ENCODE results near the gene C16orf74.

The C16orf74 gene

DNA sequence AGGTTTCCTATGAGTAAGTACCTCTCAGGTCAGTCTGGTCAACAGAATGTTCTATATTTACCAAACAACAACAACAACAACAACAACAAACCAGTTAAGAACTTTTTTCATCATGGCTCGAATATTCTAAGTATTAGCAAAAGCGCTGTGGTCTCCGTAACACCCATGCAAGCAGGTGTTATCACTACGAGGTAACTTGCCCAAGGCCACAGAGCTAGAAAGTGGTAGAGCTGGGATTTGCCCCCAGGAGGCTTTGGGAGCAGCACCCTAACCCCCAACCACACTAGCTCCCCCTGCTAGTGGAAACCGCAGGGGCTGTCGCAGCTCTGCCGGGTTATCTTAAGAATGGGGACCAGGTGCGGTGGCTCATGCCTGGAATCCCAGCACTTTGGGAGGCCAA, 23.9 kb upstream of the C16orf74 start:
- DNase-seq (ENCODE audit: low read depth in 2 of 2), result no peak

DNA sequence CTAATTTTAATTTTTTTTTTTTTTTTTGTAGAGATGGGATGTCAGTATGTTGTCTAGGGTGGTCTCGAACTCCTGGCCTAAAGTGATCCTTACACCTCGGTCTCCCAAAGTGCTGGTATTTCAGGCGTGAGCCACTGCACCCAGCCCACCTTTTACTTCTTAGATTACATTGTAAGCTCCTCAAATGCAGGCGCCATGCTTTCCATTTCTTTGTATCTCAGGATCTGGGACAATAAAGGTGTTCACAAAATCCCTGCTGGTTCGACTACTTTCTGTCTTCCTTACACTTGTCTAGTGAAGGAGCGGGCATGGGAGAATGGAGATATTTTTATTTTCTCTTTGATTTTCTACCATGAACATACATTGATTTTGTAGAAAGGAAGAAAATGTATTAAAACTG, 23.2 kb upstream of the C16orf74 start:
- no peak for DNase-seq (ENCODE audit: low read depth in 2 of 2)

DNA sequence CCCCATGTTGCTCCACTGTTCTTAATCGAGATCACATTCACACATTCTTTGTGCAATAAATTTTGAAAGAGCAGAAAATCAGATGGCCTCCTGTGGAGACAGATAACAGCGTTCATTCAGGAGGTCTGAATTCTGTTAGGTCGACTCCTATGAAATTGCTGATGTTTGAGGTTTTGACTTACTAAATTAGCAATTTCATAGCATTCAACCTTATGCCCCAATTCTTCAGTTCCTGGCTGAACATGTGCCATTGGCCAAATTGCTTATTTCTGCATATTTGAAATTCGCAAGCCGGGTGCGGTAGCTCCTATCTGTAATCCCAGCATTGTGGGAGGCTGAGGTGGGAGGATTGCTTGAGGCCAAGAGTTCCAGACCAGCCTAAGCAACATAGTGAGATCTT, 22.1 kb upstream of the C16orf74 start:
- no peak for DNase-seq (ENCODE audit: low read depth in 2 of 2)

DNA sequence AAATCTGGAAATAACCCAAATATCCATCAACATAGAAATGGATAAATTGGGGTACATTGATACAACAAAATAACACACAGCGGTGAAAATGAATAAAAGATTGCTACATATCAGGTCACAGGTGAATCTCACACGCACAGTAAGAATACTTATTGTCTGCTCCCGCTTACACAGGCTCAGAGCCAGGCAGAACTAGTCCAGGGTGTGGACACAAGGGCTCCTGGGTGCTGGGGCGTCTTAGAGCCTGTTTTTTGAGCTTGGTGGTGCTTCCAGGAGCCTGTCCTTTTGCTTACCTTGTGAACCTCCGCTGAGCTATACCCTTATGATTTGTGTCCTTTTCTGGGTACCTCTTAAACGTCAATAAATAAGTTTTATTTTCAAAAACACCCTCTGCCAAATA, 19.8 kb upstream of the C16orf74 start:
- no peak for DNase-seq (ENCODE audit: low read depth in 2 of 2)

DNA sequence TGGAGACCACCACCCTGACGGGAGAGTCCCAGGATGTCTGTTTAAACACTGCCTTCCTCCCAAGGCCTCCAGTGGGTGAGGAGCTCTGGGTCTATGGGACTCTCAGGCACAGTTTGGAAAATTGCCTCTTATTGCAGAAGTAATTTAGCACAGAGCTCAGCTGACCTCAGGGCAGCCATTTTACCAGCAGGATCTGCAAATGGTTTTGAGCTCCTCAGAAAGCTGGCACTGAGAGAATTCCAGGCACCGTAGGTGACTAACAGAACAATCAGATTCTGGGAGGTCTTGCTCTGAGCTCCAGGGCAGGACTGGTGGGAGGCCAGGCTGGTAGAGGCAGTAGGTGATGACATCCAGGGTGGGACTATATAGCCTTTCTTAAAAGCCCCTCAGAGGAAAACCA, 17.3 kb upstream of the C16orf74 start:
- no peak for DNase-seq (ENCODE audit: low read depth in 2 of 2)

DNA sequence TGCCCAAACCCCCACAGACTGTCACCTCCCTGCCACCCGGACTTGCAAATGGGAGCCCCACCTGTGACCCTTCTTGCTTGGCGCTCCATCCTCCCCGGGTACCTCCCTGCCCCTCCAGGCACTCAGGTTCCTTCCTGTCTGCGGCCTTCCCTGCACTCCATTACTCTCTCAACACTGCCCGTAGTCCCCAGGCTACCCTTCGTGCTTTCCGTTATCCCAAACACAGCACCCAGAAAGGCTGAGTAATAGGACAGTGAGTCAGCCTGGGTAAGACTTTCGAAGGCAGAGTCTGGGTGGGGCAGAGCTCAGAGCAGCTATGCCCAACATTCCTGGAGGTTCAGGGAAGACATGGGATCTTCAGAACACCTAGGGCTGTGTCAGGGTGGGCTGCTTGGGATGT, 16.6 kb upstream of the C16orf74 start:
- no peak for DNase-seq (ENCODE audit: low read depth in 2 of 2)

DNA sequence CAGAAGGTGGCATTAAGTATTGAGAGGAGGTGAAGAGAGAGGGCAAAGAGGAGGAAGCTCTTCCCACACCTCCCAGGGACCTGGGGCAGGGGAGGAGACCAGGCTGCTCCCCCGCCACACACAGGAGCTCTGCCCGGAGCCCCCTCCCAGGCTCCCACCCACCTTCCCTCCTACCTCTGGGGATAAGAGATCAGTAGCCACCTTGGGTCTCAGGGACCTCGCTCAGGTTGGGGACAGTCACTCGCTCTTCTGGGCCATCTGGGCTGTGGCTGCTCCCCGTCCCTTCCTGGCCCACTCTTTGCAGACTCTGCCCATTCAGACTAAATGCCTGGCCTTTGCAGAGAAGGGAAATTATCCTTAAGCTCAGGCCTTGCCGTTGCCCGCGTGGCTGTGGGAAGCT, 14.9 kb upstream of the C16orf74 start:
- no peak for DNase-seq (ENCODE audit: low read depth in 2 of 2)

DNA sequence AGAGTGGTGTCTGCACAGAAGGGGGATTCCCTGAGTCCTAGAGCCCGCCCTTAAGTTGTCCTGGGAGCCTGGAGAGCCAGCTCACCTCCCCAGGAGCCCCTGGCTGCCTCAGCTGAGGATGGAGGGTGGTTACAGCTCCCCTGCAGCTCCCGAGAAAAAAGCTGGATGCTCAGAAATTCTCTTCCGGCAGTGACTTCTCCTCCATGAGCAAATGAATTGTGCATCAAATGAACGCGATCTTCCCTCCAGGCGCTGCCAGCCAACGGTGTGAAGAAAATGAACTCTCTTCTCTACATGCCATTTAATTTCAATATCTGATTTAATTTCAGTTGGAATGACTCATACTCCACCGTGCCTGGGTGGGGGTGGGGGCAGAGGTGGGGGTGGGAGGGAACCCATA, 14.3 kb upstream of the C16orf74 start:
- no peak for DNase-seq (ENCODE audit: low read depth in 2 of 2)

DNA sequence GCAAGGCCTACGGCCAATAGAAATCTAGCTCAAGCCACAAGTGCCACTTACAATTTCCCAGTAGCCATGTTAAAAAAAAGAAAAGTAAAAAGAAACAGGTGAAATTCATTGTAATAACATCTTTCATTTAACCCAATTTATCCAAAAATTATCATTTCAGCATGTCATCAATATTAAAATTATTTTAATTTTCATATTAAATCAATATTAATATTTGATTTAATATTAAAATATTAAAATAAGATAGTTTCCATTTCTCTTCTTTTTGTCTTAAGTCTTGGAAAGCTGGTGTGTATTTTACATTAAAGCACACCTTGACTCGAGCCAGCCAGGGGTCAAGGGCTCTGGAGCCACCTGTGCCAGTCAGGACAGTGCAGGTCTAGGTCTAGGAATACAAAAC, 12.7 kb upstream of the C16orf74 start:
- no peak for DNase-seq (ENCODE audit: low read depth in 2 of 2)

DNA sequence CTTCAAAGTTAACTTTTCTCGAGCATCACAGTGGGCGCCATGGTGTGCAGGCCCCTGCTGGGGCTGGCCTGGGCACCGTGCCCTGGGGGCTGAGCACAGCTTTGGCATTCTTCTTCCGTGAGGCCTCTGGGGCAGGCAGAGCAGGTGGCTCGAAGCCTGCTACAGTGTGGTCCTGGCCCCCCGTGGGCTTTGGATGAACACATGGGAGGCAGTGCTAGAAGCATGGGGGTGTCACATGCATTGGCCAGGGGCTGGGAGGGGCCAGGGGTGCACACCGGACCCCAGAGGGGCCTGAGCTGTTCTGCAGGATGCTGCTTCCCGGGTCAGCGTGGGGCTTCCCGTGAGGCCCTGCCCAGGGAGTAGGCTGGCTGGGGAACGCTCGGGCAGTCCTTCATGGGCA, 12.1 kb upstream of the C16orf74 start:
- DNase-seq (ENCODE audit: low read depth in 2 of 2), result no peak

DNA sequence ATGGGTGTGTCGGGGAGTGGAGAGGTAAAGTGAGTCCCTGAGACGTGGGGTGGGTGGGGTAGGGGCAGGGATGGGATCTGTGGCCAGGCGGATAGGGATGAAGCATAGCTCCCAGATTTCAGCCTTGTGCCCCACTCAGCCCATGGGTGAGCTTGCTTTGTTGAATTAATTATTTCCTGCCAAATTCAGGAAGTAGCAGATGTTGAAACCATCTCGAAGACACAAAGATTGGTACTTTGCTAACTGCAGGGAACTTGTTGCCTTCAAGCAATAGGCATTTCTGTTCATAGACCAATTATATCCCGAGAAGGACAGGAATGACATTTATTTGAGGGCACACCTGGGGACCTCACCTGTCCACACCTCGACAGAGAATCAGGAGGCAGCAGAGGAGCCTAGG, 11.0 kb upstream of the C16orf74 start:
- no peak for DNase-seq (ENCODE audit: low read depth in 2 of 2)

DNA sequence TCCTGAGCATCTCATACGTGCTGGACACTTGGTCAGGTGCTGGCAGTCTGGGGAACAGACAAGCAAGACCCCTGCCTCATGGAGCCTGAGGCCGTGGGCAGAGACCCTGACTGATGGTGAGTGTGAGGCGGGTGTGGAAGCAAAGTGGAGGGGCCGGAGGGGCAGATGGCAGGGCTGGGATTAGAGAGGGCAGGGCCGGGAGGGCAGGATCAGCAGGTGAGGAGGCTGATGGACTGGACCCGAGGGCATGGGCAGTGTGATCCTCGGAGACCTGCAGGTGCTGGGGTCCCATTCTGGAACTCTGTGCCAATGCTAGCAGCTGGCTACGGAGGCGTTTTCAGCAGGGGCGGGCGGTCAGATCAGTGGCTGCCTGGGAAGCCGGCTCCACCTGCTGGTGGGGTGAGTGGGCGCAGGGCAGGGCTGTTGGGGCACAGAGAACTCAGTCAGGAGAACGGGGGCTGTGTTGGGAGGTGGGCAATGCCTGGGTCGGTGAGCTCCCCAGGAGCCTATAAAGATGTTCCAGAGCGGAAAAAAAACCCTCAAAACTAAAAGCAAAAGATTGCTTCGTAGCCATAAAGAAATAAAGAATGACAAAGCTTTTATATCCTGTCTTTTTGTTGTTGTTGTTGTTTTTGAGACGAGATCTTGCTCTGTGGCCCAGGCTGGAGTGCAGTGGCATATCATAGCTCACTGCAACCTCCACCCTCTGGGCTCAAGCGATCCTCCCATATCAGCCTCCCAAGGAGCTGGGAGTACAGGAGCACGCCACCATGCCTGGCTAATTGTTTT, 8.9 kb upstream of the C16orf74 start:
- no peak for DNase-seq (ENCODE audit: low read depth in 2 of 2)

DNA sequence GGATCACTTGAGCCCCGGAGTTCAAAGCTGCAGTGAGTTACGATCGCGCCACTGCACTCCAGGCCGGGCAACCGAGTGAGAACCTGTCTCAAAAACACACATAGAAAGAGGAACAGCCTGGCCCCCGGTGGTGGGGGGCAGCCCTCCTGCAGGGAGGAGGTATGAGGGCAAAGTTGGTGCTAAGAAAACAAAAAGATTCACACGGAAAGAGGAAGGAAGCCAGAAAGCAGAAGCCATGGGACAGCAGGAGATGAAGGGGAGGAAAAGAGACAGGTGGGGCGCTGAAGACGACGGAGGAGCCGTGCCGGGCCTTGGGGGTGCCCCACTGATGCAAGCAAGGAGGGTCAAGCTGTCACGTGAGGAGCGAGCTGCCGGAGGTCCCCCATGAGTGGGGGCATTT, 8.2 kb upstream of the C16orf74 start:
- DNase-seq (ENCODE audit: low read depth in 2 of 2), result no peak

DNA sequence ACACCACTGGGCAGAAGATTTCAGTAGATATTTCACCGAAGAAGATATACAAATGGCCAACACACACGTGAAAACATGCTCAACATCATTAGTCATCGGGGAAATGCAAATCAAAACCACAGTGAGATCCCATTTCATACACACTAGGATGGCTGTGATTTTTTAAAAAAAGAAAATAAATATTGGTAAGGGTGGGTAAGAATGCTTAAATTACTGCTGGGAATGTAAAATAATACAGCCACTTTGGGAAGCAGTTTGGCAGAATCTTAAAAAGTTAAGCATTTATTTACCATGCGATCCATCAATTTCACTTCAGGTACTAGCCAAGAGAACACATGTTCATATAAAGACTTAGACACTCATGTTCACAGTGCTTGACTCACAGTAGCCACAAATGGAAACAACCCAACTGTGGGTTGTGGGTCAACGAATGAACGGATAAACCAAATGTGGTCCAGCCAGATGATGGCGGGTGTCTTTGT, 6.5 kb upstream of the C16orf74 start:
- DNase-seq (ENCODE audit: low read depth in 2 of 2), result no peak

DNA sequence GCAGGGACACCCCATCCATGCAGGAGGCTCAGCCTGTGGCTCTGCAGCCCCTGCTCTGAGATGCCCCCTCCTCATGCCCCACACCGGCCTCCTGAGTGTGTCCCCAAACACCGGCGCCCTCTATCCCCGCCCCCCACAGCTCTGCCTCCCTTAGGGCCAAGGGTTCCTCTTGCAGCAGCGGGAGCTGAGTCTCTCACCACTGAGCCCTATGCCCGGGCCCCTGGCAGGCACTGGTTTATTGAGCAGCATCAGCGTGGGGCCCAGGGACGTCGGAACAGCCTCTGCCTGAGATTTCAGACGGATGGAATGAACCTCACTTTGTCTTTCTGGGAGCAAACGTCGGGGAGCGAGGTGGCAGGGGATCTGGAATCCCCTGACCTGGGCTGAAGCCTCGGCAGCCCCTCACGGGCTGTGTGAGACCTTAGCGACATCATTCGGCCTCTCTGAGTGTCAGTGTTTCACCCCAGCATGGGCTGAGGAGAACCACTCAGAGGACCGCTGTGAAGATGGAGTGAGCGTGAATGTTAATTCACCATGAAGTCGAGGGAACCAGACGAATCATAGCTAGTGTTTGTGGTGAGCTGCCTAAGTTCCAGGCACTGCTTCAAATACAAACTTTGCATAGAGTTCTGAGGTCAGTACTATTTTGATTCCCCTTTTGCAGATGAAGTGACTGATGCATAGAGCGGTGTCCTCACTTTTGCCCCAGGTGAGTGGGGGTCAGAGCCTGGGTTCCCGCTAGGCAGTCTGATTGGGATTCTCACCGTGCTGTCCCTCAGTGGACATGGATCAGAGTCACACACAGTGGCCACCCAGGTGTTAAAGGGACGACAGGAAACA, 5.3 kb upstream of the C16orf74 start:
- DNase-seq (ENCODE audit: low read depth in 2 of 2), result no peak

DNA sequence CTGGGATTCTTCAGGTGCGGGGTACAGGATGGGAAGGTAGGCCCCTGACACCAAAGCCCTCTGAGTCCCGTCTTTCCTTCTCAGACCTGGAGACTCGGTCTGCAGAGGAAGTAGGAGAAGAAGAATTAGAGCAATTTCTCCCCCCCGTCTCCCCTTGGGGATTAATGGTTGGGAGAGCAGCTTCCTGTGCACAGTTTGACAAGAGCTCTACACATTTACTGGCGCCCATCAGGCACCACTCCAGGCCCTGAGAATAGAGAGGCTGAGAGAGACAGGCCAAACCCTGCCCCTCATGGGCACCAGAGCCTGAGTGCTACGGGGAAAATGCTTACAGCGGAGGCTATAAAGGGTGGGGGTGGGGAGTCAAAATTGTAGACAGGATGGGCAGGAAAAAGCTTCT, 3.5 kb upstream of the C16orf74 start:
- DNase-seq (ENCODE audit: low read depth in 2 of 2), result no peak

DNA sequence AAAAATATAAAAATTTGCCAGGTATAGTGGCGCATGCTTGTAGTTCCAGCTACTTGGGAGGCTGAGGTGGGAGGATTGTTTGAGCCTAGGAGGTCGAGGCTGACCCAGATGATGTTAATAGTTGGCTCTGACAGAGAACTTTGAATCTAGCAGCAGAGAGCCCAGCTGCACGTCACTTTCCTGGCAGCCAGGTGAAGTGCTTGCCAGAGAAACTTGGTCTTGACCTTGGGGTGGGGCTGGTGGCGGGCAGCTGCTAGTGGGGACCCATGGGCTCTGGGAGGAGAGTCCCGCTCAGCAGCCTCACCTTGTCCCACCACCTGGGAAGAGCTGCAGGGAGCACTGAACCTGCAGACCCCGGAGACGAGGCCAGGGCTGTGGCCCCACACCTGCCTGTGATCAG, 3.1 kb upstream of the C16orf74 start:
- DNase-seq (ENCODE audit: low read depth in 2 of 2), result no peak

DNA sequence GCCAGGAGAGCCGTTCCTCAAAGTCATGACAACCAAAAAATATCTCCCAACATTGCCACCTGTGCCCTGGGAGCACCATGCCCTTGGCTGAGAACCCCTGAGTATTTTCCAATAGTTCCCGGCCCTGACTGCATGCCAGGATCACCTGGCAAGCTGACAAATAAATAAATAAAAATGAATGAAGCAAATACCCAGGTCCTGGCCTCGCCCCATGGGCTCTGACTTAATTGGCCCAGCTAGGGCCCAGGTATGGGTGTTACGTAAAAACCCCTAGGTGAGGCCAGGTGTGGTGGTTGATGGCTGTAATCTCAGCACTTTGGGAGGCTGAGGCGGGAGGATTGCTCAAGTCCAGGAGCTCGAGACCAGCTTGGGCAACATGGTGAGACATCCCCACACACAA, 2.7 kb upstream of the C16orf74 start:
- no peak for DNase-seq (ENCODE audit: low read depth in 2 of 2)

DNA sequence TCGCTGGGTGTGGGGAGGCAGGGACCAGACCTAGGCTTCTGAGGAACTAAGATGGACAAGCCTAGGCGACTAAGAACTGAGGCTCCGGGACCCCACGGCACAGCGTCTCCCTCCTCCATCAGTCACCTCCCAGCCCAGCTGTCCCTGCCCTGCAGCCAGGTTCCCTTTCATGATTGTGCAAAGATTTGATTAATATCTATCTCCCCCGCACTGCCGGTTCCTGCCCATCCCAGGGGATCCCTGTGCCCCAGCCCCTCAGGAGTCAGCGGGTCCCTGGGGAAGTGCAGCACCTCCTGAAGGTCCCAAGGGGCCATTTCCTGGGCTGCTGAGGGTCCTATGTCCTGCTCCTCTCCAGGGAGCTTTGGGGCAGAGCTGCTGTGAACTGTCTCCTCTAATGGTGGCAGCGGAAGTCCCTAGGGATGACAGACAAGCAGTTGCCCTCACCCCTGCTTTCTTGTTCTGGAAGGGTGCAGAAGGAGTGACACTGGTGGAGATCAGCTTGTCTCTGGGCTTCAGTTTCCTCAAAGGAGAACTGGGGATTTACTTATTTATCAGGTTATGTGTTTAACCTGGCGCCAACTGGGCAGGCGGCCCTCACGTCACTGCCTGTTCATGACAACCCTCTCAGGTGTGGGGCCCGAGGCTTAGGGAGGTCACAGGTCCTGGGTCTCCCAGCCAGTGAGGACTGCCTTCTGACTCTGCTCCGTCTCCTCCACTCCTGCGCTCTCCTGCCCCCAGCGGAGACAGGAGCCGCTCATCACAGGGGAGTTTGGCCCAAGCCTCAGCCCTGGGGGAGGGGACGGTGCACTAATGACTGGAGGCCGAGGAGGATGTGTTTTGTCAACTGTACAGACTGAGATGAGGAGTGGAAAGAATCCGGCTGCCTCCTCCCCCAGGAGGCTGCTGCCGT, 1.9 kb upstream of the C16orf74 start:
- DNase-seq (ENCODE audit: low read depth in 2 of 2), result no peak

DNA sequence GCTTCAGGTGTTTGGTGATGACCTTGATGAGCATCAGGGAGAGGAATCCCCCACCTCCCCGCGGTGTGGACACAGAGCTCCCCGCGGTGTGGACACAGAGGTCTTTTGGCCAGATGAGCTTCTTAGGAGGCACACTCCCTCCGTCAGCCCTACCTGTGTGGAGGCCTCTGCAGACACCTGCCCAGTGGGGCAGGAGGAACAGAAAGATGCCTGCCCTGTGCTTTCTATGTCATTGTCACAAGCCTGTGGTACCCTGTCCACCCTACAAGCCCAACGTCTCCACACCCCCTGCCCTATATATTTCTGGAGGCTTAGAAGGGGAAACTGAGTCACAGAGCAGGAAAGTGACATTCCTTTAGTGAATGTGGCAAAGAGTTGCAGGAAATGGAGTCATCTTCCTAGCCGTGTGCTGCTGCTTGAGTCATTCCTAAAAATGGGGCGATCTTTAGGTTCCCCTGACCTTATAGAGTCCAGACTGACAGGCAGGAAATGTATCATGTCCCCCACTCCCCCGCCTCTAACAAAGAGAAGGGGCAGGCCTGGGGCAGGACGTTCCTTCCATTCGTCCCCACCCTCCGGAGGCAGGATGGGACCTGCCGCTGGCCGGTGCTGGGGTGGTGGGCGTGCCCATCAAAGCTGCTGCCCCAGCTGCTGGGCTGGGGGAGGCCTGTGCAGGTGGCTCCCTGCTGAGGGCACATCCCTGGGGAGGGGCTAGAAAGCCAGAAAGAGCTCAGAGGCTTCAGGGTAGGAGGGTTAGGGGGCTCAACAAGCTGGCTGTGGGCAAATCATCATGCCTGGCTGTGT, 1.0 kb upstream of the C16orf74 start:
- no peak for DNase-seq (ENCODE audit: low read depth in 2 of 2)

DNA sequence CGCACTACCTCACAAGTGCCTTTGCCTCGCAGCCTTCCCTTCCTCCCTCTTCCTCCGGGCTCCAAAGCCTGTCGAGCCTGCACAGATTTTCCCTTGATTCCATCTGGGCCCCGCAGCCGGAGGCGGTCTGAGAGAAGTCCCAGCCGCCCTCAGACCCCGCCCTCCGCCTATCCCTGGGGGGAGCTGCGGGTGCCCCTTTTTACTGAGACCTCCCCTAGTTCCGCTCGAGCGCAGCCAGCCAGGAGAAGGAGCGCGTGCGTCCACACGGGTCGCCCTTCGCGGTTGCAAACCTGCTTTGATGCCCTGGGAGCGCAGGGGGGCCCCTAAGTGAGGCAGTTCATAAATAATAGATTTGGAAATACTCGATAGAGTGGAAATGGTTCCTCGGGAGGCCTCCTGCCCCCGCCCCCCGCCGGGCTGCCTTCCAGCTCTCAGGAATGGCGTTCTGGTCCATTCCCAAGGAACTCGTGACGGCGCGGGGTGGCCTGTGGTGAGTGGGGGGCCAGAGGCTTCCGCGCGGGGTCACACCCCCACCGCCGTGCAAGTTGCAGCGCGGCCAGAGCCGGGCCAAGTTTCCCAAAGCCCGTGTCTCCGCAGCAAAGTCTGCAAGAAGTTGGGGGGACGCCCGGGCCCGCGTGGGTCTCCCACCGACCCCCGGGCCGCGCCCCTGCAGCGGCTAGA, 610 bp downstream of the C16orf74 start:
- no peak for DNase-seq (ENCODE audit: low read depth in 2 of 2)
